IPS-15b (cell line): ENCODE data around the gene SYNGR2.

Experiments used
- H3K27me3 ChIP-seq: one replicate; pipeline ENCODE4 v1.6.1; 2013; ENCODE audit warnings: low read length; ENCODE audit not compliant: control insufficient read depth, insufficient read depth
- H3K36me3 ChIP-seq: one replicate; pipeline ENCODE4 v1.6.1; 2013; ENCODE audit warnings: low read length; ENCODE audit not compliant: control insufficient read depth, insufficient read depth
- H3K4me1 ChIP-seq: one replicate; pipeline ENCODE4 v1.6.1; 2013; ENCODE audit warnings: mild to moderate bottlenecking, low read length; ENCODE audit not compliant: control insufficient read depth, insufficient read depth
- H3K4me3 ChIP-seq: one replicate; pipeline ENCODE4 v1.5.1; 2013; ENCODE audit warnings: low read depth, low read length
- H3K9ac ChIP-seq: one replicate; pipeline ENCODE4 v1.6.1; 2013; ENCODE audit warnings: low read depth, mild to moderate bottlenecking, low read length
- H3K9me3 ChIP-seq: one replicate; pipeline ENCODE4 v1.6.1; 2013; ENCODE audit warnings: mild to moderate bottlenecking, low read length; ENCODE audit not compliant: control insufficient read depth, insufficient read depth

SYNGR2 gene

GRCh38 chr17:78168242-78168902, at the start of gene SYNGR2:
TSS of gene SYNGR2 (plus strand) at chr17:78168581. CDS start at chr17:78168617, 36 bp downstream.
- Histone ChIP-seq H3K9ac (no peak within 1 kb of the TSS), H3K9me3 (no peaks in the 10 kb centered on the region), H3K4me1 (peaks cover 10% of the 10 kb centered on the region), H3K4me3 (peak within 1 kb of the TSS; percentile 65), H3K36me3 (peaks cover 23% of the 10 kb centered on the region), H3K27me3 (no peaks in the 10 kb centered on the region)

GRCh38 chr17:78118801-78119241, 49.6 kb upstream of the SYNGR2 start:
- Histone ChIP-seq H3K4me3 (no peak overlapping the region), H3K9me3 (no peaks in the 10 kb centered on the region), H3K9ac (no peak overlapping the region), H3K4me1 (no peaks in the 10 kb centered on the region), H3K27me3 (no peaks in the 10 kb centered on the region), H3K36me3 (peaks cover 36% of the 10 kb centered on the region)

GRCh38 chr17:78120537-78120936, 47.8 kb upstream of the SYNGR2 start:
- Histone ChIP-seq H3K9ac (no peak overlapping the region), H3K36me3 (peaks cover 33% of the 10 kb centered on the region), H3K4me3 (no peak overlapping the region), H3K4me1 (no peaks in the 10 kb centered on the region), H3K9me3 (no peaks in the 10 kb centered on the region), H3K27me3 (no peaks in the 10 kb centered on the region)

GRCh38 chr17:78120971-78121800, 47.2 kb upstream of the SYNGR2 start:
- Histone ChIP-seq H3K36me3 (peaks cover 36% of the 10 kb centered on the region), H3K27me3 (no peaks in the 10 kb centered on the region), H3K4me1 (no peaks in the 10 kb centered on the region), H3K4me3 (no peak overlapping the region), H3K9ac (no peak overlapping the region), H3K9me3 (no peaks in the 10 kb centered on the region)

- no peaks in the 10 kb centered on the region for H3K4me1 ChIP-seq
- H3K27me3 ChIP-seq = no peaks in the 10 kb centered on the region
- peaks cover 36% of the 10 kb centered on the region for H3K36me3 ChIP-seq
- H3K4me3 ChIP-seq = no peak overlapping the region
- no peak overlapping the region for H3K9ac ChIP-seq
- H3K9me3 ChIP-seq = no peaks in the 10 kb centered on the region
These were observed 46.6 kb upstream of the SYNGR2 start for GRCh38 chr17:78121801-78122215.

GRCh38 chr17:78122216-78122930, 46.0 kb upstream of the SYNGR2 start:
- no peak overlapping the region for H3K4me3 ChIP-seq

GRCh38 chr17:78122931-78123249, 45.5 kb upstream of the SYNGR2 start:
- Histone ChIP-seq H3K4me1 (peaks cover 4% of the 10 kb centered on the region), H3K9ac (no peak overlapping the region), H3K36me3 (peaks cover 36% of the 10 kb centered on the region), H3K9me3 (no peaks in the 10 kb centered on the region), H3K27me3 (no peaks in the 10 kb centered on the region), H3K4me3 (no peak overlapping the region)

More at GRCh38 chr17:78122216-78122930, 46.0 kb upstream of the SYNGR2 start:
- H3K9me3 ChIP-seq = no peaks in the 10 kb centered on the region
- H3K9ac ChIP-seq = no peak overlapping the region
- no peaks in the 10 kb centered on the region for H3K27me3 ChIP-seq
- H3K4me1 ChIP-seq = peaks cover 4% of the 10 kb centered on the region
- H3K36me3 ChIP-seq = peaks cover 36% of the 10 kb centered on the region

- Histone ChIP-seq H3K27me3 (no peaks in the 10 kb centered on the region), H3K9me3 (no peaks in the 10 kb centered on the region), H3K4me3 (no peak overlapping the region), H3K36me3 (peaks cover 36% of the 10 kb centered on the region), H3K9ac (no peak overlapping the region), H3K4me1 (peaks cover 4% of the 10 kb centered on the region)
These were observed 45.0 kb upstream of the SYNGR2 start for GRCh38 chr17:78123258-78123929.

- Histone ChIP-seq H3K27me3 (peaks cover 1% of the 10 kb centered on the region), H3K4me1 (peaks cover 6% of the 10 kb centered on the region), H3K36me3 (peaks cover 36% of the 10 kb centered on the region), H3K9ac (no peak overlapping the region), H3K4me3 (no peak overlapping the region), H3K9me3 (no peaks in the 10 kb centered on the region)
These were observed 44.1 kb upstream of the SYNGR2 start for GRCh38 chr17:78124081-78124835.

- peaks cover 3% of the 10 kb centered on the region for H3K27me3 ChIP-seq
- no peak overlapping the region for H3K9ac ChIP-seq
- H3K36me3 ChIP-seq = peaks cover 36% of the 10 kb centered on the region
- peaks cover 6% of the 10 kb centered on the region for H3K4me1 ChIP-seq
- H3K9me3 ChIP-seq = no peaks in the 10 kb centered on the region
- no peak overlapping the region for H3K4me3 ChIP-seq
These were observed 43.6 kb upstream of the SYNGR2 start for GRCh38 chr17:78124836-78125137.
